Esophagus squamous epithelium (tissue), 4 donors: Measurements from ENCODE around the gene STAP2.

Source experiments
- POLR2A ChIP-seq, 4 donors: fragments of 450-650 bp; IDR thresholded peaks; one replicate each; pipeline ENCODE4 v1.6.1; 2017; ENCODE audit warnings: antibody characterized with exemption in 4 of 4, mild to moderate bottlenecking in 4 of 4, moderate library complexity in 3 of 4
- TF ChIP-seq, protein P1 (sequence below), 6 experiments: fragments of 450-650 bp in 4 of 6; fragments of 200-600 bp in 2 of 6; sonication (generic) in 2 of 6; IDR thresholded peaks; one replicate each; pipeline ENCODE4 v1.5.1; 2016 to 2019; ENCODE audit warnings: antibody characterized with exemption in 6 of 6, mild to moderate bottlenecking in 4 of 6, moderate library complexity in 4 of 6

DNA sequence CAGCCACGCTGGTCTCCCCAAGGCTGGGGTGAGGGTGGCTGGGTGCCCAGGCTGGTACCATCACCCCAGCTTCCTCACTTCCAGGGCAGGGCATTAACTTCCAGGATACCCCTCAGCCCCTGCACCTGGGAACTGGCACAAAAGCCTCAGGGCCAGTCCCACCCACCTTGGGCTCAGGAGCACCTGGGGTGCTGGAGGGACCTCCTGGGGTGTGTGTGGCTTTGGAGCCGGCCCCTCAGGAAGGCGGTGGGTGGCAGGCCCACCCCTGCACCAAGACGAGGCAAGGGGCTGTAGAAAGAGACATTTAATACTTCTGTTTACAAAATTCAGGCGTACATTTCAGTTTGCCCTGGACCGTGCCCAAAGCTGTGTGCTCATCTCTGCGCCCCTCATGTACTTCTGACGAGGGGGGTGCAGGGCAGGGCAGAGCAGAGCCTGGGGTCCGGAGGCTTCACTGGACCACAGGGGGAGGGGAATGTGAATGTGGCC, 21.5 kb upstream of the STAP2 start:
- no peak for TF ChIP-seq POLR2A (IDR thresholded peaks at IDR 0.05)
- TF ChIP-seq, protein P1, sequence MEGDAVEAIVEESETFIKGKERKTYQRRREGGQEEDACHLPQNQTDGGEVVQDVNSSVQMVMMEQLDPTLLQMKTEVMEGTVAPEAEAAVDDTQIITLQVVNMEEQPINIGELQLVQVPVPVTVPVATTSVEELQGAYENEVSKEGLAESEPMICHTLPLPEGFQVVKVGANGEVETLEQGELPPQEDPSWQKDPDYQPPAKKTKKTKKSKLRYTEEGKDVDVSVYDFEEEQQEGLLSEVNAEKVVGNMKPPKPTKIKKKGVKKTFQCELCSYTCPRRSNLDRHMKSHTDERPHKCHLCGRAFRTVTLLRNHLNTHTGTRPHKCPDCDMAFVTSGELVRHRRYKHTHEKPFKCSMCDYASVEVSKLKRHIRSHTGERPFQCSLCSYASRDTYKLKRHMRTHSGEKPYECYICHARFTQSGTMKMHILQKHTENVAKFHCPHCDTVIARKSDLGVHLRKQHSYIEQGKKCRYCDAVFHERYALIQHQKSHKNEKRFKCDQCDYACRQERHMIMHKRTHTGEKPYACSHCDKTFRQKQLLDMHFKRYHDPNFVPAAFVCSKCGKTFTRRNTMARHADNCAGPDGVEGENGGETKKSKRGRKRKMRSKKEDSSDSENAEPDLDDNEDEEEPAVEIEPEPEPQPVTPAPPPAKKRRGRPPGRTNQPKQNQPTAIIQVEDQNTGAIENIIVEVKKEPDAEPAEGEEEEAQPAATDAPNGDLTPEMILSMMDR (IDR thresholded peaks at IDR 0.05): no peak
